Upper lobe of left lung (tissue), 6 donors: ENCODE measurements around the gene MYL4. TPM values are rescaled to one million over a fixed set of nuclear protein-coding genes. Genes with fewer than 3 reads are reported as not detected.

ENCODE experiments used
- ATAC-seq, 2 donors: fragments of 200-7000 bp; cut with Tn5 transposase; one replicate each; pipeline ENCODE4 v1.9.1; 2022; ENCODE audit warnings: mild to moderate bottlenecking in 2 of 2, moderate library complexity in 2 of 2; ENCODE audit not compliant: low FRiP score in 2 of 2
- DNase-seq, 2 donors: peaks; one replicate each; pipeline ENCODE4 v3.0.0-alpha.2; 2019 to 2020
- H3K27ac ChIP-seq, 4 donors: fragments of 200-600 bp; sonication (generic); one replicate each; pipeline ENCODE4 v1.5.1; 2016 to 2019
- H3K27me3 ChIP-seq, 4 donors: fragments of 200-600 bp; sonication (generic); one replicate each; pipeline ENCODE4 v1.5.1; 2017 to 2019
- H3K36me3 ChIP-seq, 4 donors: fragments of 200-600 bp; sonication (generic); one replicate each; pipeline ENCODE4 v1.5.1; 2016 to 2019
- H3K4me1 ChIP-seq, 4 donors: fragments of 200-600 bp; sonication (generic); one replicate each; pipeline ENCODE4 v1.5.1; 2018 to 2019
- H3K4me3 ChIP-seq, 4 donors: fragments of 200-600 bp; sonication (generic); one replicate each; pipeline ENCODE4 v1.5.1; 2017 to 2019; ENCODE audit warnings: mild to moderate bottlenecking in 2 of 4, moderate library complexity in 1 of 4
- H3K9me3 ChIP-seq, 4 donors: fragments of 200-600 bp; sonication (generic); one replicate each; pipeline ENCODE4 v1.5.1; 2018 to 2019
- CTCF ChIP-seq, 6 experiments: fragments of 450-650 bp in 4 of 6; fragments of 200-600 bp in 2 of 6; sonication (generic) in 2 of 6; IDR thresholded peaks; one replicate each; pipeline ENCODE4 v1.5.1; 2016 to 2019; ENCODE audit warnings: antibody characterized with exemption in 6 of 6
- EP300 ChIP-seq, 4 donors: sonication (generic); formaldehyde crosslinking; IDR thresholded peaks; one replicate each; pipeline ENCODE4 v1.5.1; 2017; ENCODE audit warnings: antibody characterized with exemption in 4 of 4, control low read depth in 2 of 4
- POLR2A ChIP-seq, 4 donors: fragments of 450-650 bp; IDR thresholded peaks; one replicate each; pipeline ENCODE4 v1.5.1; 2016 to 2017; ENCODE audit warnings: antibody characterized with exemption in 4 of 4, mild to moderate bottlenecking in 2 of 4
- POLR2AphosphoS5 ChIP-seq, 2 donors: sonication (generic); formaldehyde crosslinking; IDR thresholded peaks; one replicate each; pipeline ENCODE4 v1.5.1; 2017; ENCODE audit warnings: antibody characterized with exemption in 2 of 2
- WGBS, 2 donors: methylation state at CpG; one replicate each; pipeline ENCODE4 v1.1.5; 2017 to 2018; 5-methylcytosine and 5-hydroxymethylcytosine counted together
- total RNA-seq, 6 donors: library from RNA; depleted of rRNA in 4 of 6; stranded (reverse); fragments of >200 nt in 4 of 6; gene quantifications; one replicate each; pipeline versions ENCODE4 v1.1.0 to v1.2.1, GENCODE V29; 2016 to 2021
- donor health status: DM: no; HTN: no; CAD: no; lungs with moderate emphysema.
- donor health status: DM: no; HTN: yes; CAD: no; lungs with severe emphysema.

Gene MYL4
- total RNA-seq, 6 donors from 2014 or later = 1.4 to 3.1 (median 1.6) TPM; not detected in 3

DNA sequence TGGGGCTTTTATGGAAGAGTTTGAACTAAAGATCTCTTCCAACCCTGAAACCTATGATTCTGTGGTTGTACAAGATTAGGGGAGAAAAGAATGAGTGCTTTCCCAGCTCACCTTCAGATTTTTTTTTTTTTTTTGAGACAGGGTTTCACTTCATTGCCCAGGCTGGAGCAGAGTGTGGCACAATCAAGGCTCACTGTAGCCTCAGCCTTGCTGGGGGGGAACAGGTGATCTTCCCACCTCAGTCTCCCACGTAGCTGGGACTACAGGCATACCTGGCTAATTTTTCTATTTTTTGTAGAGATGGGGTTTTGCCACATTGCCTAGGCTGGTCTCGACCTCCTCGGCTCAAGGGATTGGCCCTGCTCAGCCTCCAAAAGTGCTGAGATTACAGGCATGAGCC, 22.7 kb downstream of the MYL4 start:
- TF ChIP-seq POLR2AphosphoS5 (IDR thresholded peaks at IDR 0.05) (no peak), EP300 (IDR thresholded peaks at IDR 0.05) (no peak)
- peaks cover 4 to 13% (median 9%) of the 10 kb centered on the region in 4 donors for H3K4me1 ChIP-seq
- no peak for ATAC-seq
- WGBS, 2 donors = 87 to 88% methylated on average over 3 of the region's 3 CpGs
- no peaks in the 10 kb centered on the region for H3K9me3 ChIP-seq
- no peaks in the 10 kb centered on the region for H3K27me3 ChIP-seq
- no peak overlapping the region for H3K4me3 ChIP-seq
- no peaks in the 10 kb centered on the region for H3K36me3 ChIP-seq
- no peak for DNase-seq
- H3K27ac ChIP-seq = no peak overlapping the region

GRCh38 chr17:47232465-47232864, 23.3 kb downstream of the MYL4 start:
- Histone ChIP-seq H3K27ac (no peak overlapping the region), H3K9me3 (no peaks in the 10 kb centered on the region), H3K27me3 (no peaks in the 10 kb centered on the region), H3K4me3 (no peak overlapping the region), H3K4me1 (peaks cover 4 to 13% (median 9%) of the 10 kb centered on the region in 4 donors), H3K36me3 (no peaks in the 10 kb centered on the region)
- no peak for ATAC-seq
- TF ChIP-seq EP300 (IDR thresholded peaks at IDR 0.05) (no peak), CTCF (IDR thresholded peaks at IDR 0.05) (no peak), POLR2A (IDR thresholded peaks at IDR 0.05) (no peak), POLR2AphosphoS5 (IDR thresholded peaks at IDR 0.05) (no peak)
- 87 to 91% methylated on average over 2 of the region's 2 CpGs for WGBS, 2 donors
- no peak for DNase-seq

DNA sequence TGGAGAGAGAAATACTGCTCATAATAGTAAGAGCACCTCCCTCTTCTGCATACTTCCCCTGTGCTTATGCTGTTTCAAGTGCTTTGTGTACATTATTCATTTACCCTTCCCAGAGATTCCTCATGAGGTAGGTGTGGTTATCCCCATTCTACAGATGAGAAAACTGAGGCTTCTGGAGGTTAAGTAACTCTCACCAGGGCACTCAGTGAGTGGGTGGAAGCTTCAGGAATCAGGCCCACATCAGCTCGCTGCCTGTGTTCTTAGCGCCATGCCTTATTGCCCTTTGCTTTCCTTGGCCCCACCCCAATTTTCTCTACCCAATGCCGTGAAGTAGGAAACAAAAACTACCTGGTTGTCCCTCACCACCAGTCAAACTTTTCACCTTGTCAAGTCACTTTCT, 26.4 kb downstream of the MYL4 start:
- TF ChIP-seq POLR2AphosphoS5 (IDR thresholded peaks at IDR 0.05) = no peak
- ATAC-seq (no peak), DNase-seq (no peak)
- 91 to 94% methylated on average over 3 of the region's 3 CpGs for WGBS, 2 donors
- Histone ChIP-seq H3K36me3 (no peaks in the 10 kb centered on the region), H3K4me1 (peaks cover 10 to 12% (median 11%) of the 10 kb centered on the region in 4 donors), H3K9me3 (no peaks in the 10 kb centered on the region), H3K27ac (no peak overlapping the region), H3K4me3 (no peak overlapping the region), H3K27me3 (no peaks in the 10 kb centered on the region)

DNA sequence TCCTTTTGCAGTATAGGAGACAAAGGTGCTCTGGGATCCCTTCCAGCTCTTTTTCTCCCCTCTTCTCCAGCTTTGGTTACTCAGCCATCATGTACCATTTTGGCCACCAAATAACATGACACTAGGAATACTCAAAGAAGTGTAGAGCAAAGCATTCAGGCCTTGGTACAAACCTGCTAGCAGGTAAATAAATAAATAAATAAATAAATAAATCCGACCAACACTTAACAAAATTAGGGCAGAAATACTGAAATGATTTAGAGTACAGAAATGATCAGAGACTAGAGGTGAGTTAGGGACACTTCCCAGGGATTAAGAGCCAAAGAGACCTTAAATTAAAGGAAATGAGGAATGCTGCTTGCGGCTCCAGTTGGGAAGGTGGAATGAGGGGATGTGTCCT, 26.8 kb downstream of the MYL4 start:
- H3K4me3 ChIP-seq = no peak overlapping the region
- ATAC-seq = no peak

DNA sequence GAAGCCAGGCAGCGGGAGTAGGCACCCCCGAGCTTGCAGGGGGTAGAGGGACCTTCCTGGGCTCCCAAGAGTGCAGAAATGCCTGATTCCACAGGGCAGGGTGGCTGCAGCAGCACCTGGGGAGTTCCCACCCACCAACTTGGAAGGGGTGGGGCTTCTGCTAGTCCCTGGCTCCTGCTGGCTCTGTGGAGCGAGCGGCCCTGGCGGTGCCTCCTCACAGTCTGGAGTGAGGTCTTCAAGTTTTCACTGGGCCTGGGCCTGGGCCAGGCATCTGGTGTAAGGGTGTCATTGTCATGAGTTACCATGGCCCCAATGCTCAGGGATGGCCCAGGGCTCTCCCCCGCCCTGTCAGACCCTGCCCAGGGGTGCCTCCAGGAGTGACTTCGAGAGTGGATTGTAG, 28.7 kb downstream of the MYL4 start:
- 98 to 100% methylated on average over 3 to 6 of the region's 7 CpGs for WGBS, 2 donors
- H3K4me1 ChIP-seq = peaks cover 12 to 18% (median 15%) of the 10 kb centered on the region in 4 donors
- H3K27ac ChIP-seq = no peak overlapping the region
- no peak for TF ChIP-seq EP300 (IDR thresholded peaks at IDR 0.05)
- no peak for TF ChIP-seq CTCF (IDR thresholded peaks at IDR 0.05)
- no peak for TF ChIP-seq POLR2AphosphoS5 (IDR thresholded peaks at IDR 0.05)
- TF ChIP-seq POLR2A (IDR thresholded peaks at IDR 0.05) = no peak
- ATAC-seq (peak in 1 of 2 donors; percentile 34), DNase-seq (peak in 1 of 2 donors; percentile 55)
- H3K27me3 ChIP-seq = no peaks in the 10 kb centered on the region
- no peaks in the 10 kb centered on the region for H3K36me3 ChIP-seq
- no peaks in the 10 kb centered on the region for H3K9me3 ChIP-seq
- no peak overlapping the region for H3K4me3 ChIP-seq

More for the DNA sequence above, 26.8 kb downstream of the MYL4 start:
- no peaks in the 10 kb centered on the region for H3K27me3 ChIP-seq
- TF ChIP-seq POLR2A (IDR thresholded peaks at IDR 0.05) (no peak), POLR2AphosphoS5 (IDR thresholded peaks at IDR 0.05) (no peak), EP300 (IDR thresholded peaks at IDR 0.05) (no peak), CTCF (IDR thresholded peaks at IDR 0.05) (no peak)
- H3K36me3 ChIP-seq = no peaks in the 10 kb centered on the region
- H3K9me3 ChIP-seq = no peaks in the 10 kb centered on the region
- no peak overlapping the region for H3K27ac ChIP-seq
- peaks cover 12 to 16% (median 15%) of the 10 kb centered on the region in 4 donors for H3K4me1 ChIP-seq
- 94 to 96% methylated on average over 2 of the region's 2 CpGs for WGBS, 2 donors
- no peak for DNase-seq

DNA sequence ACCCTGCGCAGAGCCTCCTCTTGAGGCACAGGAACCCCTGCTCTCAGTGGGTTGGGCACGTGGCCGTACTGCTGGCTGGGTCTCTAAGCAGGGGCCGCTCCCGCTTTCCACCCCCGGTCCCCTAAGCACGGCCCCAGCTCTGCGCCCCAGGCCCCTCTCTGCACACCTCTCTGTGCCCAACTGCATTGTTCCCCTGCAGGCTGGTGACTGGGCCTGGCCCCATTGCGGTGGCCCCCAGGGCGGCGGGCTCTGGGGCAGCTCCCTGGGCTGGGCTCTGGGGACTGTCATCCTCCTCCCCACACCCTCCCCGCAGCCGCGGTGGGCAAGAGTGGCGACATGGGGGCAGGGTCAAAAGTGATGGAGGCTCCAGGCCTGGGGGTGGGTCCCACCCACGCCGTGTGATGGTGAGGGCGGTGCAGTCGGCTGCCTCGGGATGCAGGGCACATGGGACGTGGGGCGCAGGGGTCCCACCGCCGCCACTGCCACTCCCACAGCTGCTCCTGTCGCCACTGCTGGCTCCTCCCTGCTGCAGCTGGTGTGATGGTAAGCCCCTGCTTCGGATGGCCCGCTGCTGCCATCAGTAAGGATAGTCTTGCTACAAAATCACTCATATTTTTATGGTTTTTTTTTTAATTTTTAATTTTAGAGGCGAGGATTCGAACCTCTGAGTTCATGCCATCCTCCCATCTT, 29.3 kb downstream of the MYL4 start:
- Histone ChIP-seq H3K27ac (no peak overlapping the region), H3K4me1 (peaks cover 12 to 18% (median 15%) of the 10 kb centered on the region in 4 donors), H3K27me3 (no peaks in the 10 kb centered on the region), H3K4me3 (no peak overlapping the region), H3K36me3 (no peaks in the 10 kb centered on the region), H3K9me3 (no peaks in the 10 kb centered on the region)
- DNase-seq (peak in 1 of 2 donors; percentile 78), ATAC-seq (peak in 1 of 2 donors; percentile 4)
- TF ChIP-seq POLR2AphosphoS5 (IDR thresholded peaks at IDR 0.05) (no peak), POLR2A (IDR thresholded peaks at IDR 0.05) (no peak), EP300 (IDR thresholded peaks at IDR 0.05) (no peak), CTCF (IDR thresholded peaks at IDR 0.05) (no peak)
- 95% methylated on average over 19 to 21 of the region's 29 CpGs for WGBS, 2 donors
